HG03565 (cell line): ENCODE results near the gene ATP2C2.
"Not testable (repeated sequence)": the region's sequence is repeated elsewhere in the genome, so short reads cannot be mapped to it uniquely, and the experiment has no call there.

Source experiments
- ATAC-seq: cut with Tn5 transposase; IDR thresholded peaks from one replicate; pipeline ENCODE4 v1.9.1; 2021; ENCODE audit warnings: mild to moderate bottlenecking, moderate library complexity; ENCODE audit not compliant: unreplicated experiment

ATP2C2 gene

GRCh38 chr16:84339311-84339710 lies 29.0 kb upstream of the ATP2C2 start:
- ATAC-seq: no peak

GRCh38 chr16:84339766-84340165 lies 28.6 kb upstream of the ATP2C2 start:
- no peak for ATAC-seq

- ATAC-seq: no peak
These were observed 27.9 kb upstream of the ATP2C2 start for GRCh38 chr16:84340325-84341040.

- ATAC-seq: no peak
These were observed 26.6 kb upstream of the ATP2C2 start for GRCh38 chr16:84341528-84342295.

- ATAC-seq: not testable (repeated sequence)
These were observed 24.5 kb upstream of the ATP2C2 start for GRCh38 chr16:84343800-84344199.

- no peak for ATAC-seq
These were observed 23.6 kb upstream of the ATP2C2 start for GRCh38 chr16:84344781-84345180.

GRCh38 chr16:84347161-84347560 lies 21.2 kb upstream of the ATP2C2 start:
- no peak for ATAC-seq

- ATAC-seq: no peak
These were observed 19.9 kb upstream of the ATP2C2 start for GRCh38 chr16:84348386-84348888.

GRCh38 chr16:84349862-84350684 lies 18.3 kb upstream of the ATP2C2 start:
- no peak for ATAC-seq

- no peak for ATAC-seq
These were observed 17.5 kb upstream of the ATP2C2 start for GRCh38 chr16:84350685-84351400.

GRCh38 chr16:84351630-84352029 lies 16.7 kb upstream of the ATP2C2 start:
- no peak for ATAC-seq

- ATAC-seq: no peak
These were observed 14.0 kb upstream of the ATP2C2 start for GRCh38 chr16:84354306-84354705.

GRCh38 chr16:84355149-84355548 lies 13.2 kb upstream of the ATP2C2 start:
- no peak for ATAC-seq

- no peak for ATAC-seq
These were observed 12.2 kb upstream of the ATP2C2 start for GRCh38 chr16:84356176-84356575.

GRCh38 chr16:84356591-84357116 lies 11.7 kb upstream of the ATP2C2 start:
- no peak for ATAC-seq

- ATAC-seq: no peak
These were observed 11.1 kb upstream of the ATP2C2 start for GRCh38 chr16:84357191-84357651.

GRCh38 chr16:84358601-84359295 lies 9.6 kb upstream of the ATP2C2 start:
- ATAC-seq: no peak

- ATAC-seq: no peak
These were observed 9.0 kb upstream of the ATP2C2 start for GRCh38 chr16:84359326-84359725.

GRCh38 chr16:84360170-84360569 lies 8.2 kb upstream of the ATP2C2 start:
- ATAC-seq: no peak

- no peak for ATAC-seq
These were observed 7.6 kb upstream of the ATP2C2 start for GRCh38 chr16:84360748-84361147.
